Measurements from ENCODE around the gene TMSB4Y.

DNA sequence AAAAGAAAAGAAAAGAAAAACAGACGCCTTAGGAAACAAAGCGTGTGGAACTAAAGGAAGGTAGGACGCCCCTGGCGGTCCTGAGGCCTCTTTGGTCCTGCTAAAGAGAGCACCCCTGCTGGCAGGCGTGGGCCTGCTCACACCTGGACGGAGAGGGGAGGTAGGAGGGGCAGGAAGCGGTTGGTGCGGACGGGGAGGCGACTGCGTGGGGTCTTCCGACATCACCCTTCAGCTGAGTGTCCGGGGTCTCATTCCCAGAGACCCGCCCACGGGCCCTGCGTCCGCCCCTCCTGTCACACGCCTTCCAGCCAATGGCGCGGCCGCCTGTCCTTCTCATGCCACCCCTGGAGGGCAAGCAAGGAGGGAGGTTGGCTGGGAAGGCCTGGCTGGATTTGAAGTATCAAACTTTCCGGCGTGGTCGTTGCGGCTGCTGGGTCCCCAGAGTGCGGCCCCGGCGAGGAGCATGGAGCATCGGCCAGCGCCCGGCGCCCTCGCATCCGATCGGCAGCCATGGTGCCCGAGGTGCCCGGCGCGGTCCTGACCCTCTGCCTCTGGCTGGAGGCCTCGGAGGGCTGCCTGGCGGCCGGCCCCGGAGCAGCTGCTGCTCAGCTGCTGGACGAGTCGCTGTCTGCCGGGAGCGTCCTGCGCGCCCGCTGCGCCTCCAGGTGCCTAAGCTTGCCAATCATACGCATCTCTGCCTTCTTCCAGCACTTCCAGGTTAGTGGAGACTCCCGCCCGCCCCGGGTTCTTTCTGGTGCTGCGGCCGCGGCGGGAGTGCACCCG is 47.8 kb downstream of the TMSB4Y start:
- TF ChIP-seq CTCF (IDR thresholded peaks at IDR 0.05) (no peak), POLR2A (IDR thresholded peaks at IDR 0.05) (no peak), POLR2AphosphoS5 (IDR thresholded peaks at IDR 0.05) (no peak), EP300 (IDR thresholded peaks at IDR 0.05) (no peak)

Measured in sigmoid colon (tissue), 4 donors.